ENCODE results near the gene ADARB2. TPM values are rescaled to one million over a fixed set of nuclear protein-coding genes. Genes with fewer than 3 reads are reported as not detected.

Gene ADARB2
- total RNA-seq, 1 donor from 2014 or later = 0.08 TPM

DNA sequence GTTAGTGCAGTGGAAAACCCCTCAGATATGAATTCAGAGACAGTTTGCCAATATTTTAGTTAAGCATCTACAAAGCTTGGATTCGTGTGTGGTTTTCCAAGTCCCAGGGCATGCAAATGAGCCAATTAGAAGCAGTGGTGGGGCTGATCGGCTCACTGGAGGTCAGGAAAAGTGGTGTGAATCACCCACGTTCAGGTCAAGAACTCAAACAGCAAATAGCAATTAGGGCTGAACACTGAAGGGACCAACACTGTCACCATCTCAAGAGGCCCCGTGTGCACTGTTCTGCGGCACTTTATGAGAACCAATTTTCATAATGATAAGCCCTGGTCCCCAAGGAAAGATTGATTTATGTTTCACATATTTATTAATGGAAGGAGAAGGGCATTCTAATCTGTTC lies 68.9 kb downstream of the ADARB2 start:
- no peaks in the 10 kb centered on the region for H3K27me3 ChIP-seq (ENCODE audit: control insufficient read depth, insufficient read depth, low read length)
- H3K4me3 ChIP-seq (ENCODE audit: low read depth, low read length) = no peak overlapping the region
- TF ChIP-seq, protein P1, sequence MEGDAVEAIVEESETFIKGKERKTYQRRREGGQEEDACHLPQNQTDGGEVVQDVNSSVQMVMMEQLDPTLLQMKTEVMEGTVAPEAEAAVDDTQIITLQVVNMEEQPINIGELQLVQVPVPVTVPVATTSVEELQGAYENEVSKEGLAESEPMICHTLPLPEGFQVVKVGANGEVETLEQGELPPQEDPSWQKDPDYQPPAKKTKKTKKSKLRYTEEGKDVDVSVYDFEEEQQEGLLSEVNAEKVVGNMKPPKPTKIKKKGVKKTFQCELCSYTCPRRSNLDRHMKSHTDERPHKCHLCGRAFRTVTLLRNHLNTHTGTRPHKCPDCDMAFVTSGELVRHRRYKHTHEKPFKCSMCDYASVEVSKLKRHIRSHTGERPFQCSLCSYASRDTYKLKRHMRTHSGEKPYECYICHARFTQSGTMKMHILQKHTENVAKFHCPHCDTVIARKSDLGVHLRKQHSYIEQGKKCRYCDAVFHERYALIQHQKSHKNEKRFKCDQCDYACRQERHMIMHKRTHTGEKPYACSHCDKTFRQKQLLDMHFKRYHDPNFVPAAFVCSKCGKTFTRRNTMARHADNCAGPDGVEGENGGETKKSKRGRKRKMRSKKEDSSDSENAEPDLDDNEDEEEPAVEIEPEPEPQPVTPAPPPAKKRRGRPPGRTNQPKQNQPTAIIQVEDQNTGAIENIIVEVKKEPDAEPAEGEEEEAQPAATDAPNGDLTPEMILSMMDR (IDR thresholded peaks at IDR 0.05; ENCODE audit: insufficient read depth, low read length, poor library complexity, severe bottlenecking) = no peak
- no peaks in the 10 kb centered on the region for H3K36me3 ChIP-seq (ENCODE audit: control insufficient read depth, insufficient read depth, low read length)
- DNase-seq (ENCODE audit: low read depth) = no peak

DNA sequence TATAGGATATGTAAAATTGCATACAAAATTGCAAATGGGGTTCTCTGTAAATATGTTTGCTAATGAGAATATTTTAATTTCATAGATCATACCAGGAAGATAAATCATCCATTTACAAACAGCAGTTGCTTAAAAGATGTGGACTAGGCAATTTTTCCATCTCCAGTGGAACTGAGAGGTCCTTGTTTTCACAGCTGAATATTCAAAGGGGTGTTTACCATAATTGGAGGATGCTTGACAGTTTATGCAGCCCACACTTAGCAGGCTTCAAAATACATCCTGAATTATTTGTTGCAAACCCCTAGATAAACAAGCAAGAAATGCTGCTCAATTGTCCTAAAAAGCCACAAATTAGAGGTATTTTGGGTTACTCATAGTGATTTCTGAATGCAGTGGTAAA lies 69.9 kb downstream of the ADARB2 start:
- Histone ChIP-seq H3K27me3 (ENCODE audit: control insufficient read depth, insufficient read depth, low read length) (no peaks in the 10 kb centered on the region), H3K4me3 (ENCODE audit: low read depth, low read length) (no peak overlapping the region), H3K36me3 (ENCODE audit: control insufficient read depth, insufficient read depth, low read length) (no peaks in the 10 kb centered on the region)
- DNase-seq (ENCODE audit: low read depth) = no peak
- TF ChIP-seq, protein P1 (IDR thresholded peaks at IDR 0.05; ENCODE audit: insufficient read depth, low read length, poor library complexity, severe bottlenecking) = no peak

DNA sequence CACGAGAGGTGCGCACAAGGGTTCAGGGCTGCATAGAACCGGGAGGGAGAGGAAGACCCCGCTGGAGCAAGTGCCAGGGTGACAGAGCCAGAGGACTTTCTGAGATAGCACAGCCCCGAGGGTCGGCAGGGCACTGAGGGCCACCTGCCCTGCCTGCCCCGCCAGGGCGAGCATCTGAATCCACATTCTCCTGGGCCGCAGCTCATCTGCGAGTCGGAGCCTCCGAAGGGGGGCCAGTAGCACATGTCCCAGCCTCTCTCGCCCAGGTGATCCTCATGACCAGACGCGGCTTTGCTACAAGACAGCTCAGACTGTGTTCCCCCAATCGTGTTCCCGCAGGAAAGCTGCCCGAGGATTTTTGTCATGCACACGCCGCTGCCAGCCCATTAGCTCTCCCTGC lies 71.2 kb downstream of the ADARB2 start:
- H3K36me3 ChIP-seq (ENCODE audit: control insufficient read depth, insufficient read depth, low read length) = no peaks in the 10 kb centered on the region
- TF ChIP-seq, protein P1 (IDR thresholded peaks at IDR 0.05; ENCODE audit: insufficient read depth, low read length, poor library complexity, severe bottlenecking) = no peak
- H3K4me3 ChIP-seq (ENCODE audit: low read depth, low read length) = no peak overlapping the region
- no peaks in the 10 kb centered on the region for H3K27me3 ChIP-seq (ENCODE audit: control insufficient read depth, insufficient read depth, low read length)
- DNase-seq (ENCODE audit: low read depth) = no peak

DNA sequence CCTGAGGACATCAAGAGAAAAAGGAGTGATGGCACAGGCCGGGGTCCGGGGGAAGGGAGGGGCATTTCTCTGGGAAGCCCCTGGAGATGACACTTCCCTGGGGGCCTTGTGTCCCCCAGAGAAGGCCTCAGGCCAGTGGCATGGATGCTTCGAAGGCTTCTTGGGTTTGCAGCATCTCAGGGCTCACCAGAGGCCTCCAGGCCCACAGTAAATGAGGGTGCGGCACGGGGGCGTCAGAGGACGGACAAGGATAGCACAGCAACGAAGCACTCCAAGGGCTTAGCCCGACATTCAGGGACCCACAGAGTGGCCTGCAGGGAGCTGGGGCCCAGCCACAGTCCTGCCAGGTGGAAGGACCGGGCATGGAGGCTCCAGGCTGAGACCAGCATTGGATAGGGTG lies 71.6 kb downstream of the ADARB2 start:
- no peak for DNase-seq (ENCODE audit: low read depth)
- TF ChIP-seq, protein P1 (IDR thresholded peaks at IDR 0.05; ENCODE audit: insufficient read depth, low read length, poor library complexity, severe bottlenecking) = no peak
- no peaks in the 10 kb centered on the region for H3K36me3 ChIP-seq (ENCODE audit: control insufficient read depth, insufficient read depth, low read length)
- H3K27me3 ChIP-seq (ENCODE audit: control insufficient read depth, insufficient read depth, low read length) = no peaks in the 10 kb centered on the region
- H3K4me3 ChIP-seq (ENCODE audit: low read depth, low read length) = no peak overlapping the region

DNA sequence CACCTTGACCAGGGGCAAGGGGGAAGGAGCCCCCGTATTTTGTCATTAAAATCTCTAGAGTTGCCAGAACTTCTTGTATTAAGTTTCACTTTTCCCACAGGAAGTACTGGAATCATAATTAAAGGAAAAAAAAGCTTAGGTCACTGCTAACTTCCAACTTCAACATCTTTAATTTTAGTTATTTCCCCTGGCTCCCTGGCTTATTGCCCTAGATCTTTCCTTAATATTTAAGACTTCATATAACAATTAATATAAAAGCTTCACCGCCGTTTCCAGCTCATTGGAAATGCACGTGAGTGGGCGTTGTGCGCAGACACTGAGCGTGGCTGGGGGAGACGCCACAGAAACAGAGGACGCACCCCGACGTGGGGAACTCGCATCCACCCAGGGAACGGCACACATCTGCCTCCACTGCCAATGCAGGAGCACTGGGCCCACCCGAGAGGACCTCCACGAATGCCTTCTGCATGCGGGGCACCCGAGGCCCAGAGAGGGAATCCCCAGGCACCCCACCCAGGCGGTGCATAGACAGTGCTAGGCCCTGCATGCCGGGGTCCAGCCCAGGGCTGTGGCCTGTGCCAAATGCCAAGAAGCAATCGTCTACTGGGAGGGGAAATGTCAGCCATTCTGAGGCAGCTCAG lies 72.2 kb downstream of the ADARB2 start:
- Histone ChIP-seq H3K36me3 (ENCODE audit: control insufficient read depth, insufficient read depth, low read length) (no peaks in the 10 kb centered on the region), H3K4me3 (ENCODE audit: low read depth, low read length) (no peak overlapping the region), H3K27me3 (ENCODE audit: control insufficient read depth, insufficient read depth, low read length) (no peaks in the 10 kb centered on the region)
- TF ChIP-seq, protein P1 (IDR thresholded peaks at IDR 0.05; ENCODE audit: insufficient read depth, low read length, poor library complexity, severe bottlenecking) = no peak
- DNase-seq (ENCODE audit: low read depth) = no peak

DNA sequence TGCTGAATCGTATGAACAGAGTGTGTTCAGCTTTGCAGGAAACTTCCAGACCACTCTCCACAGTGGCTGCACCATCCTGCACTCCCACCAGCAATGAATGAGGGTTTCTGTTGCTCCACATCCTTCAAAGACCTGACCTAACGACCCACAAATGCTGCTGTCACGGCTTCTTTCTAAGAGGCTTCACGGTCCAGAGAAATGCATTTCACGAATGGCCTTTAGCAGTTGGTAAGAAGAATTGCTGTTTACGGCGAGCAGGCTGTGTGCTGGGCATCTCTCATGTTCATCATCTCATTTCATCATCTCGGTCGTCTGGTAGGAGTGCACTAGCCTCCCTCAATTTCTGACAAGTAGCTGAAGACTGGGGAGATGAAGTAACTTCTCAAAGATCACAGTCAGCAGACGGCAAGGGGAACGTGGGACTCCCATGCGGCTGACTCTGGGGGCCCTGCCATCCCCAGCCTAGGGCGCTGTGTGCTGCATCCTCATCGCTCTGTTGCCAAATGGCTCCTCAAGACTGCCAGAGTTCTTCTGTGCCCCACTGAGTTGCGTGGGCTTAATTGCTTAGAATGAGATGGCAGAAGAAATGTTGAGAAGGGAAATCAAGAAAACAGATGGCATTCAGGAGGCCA lies 72.9 kb downstream of the ADARB2 start:
- no peak for DNase-seq (ENCODE audit: low read depth)

More for the DNA sequence above, 72.9 kb downstream of the ADARB2 start:
- TF ChIP-seq, protein P1 (IDR thresholded peaks at IDR 0.05; ENCODE audit: insufficient read depth, low read length, poor library complexity, severe bottlenecking) = no peak
- H3K27me3 ChIP-seq (ENCODE audit: control insufficient read depth, insufficient read depth, low read length) = no peaks in the 10 kb centered on the region
- H3K36me3 ChIP-seq (ENCODE audit: control insufficient read depth, insufficient read depth, low read length) = no peaks in the 10 kb centered on the region
- no peak overlapping the region for H3K4me3 ChIP-seq (ENCODE audit: low read depth, low read length)

Data from kidney epithelial cell (primary cell).